PFSK-1 (cell line): Measurements from ENCODE around the gene CFAP73.

Source experiments
- FOXP2 ChIP-seq: optimal IDR thresholded peaks from 2 replicates; pipeline ENCODE3; 2011; ENCODE audit warnings: borderline replicate concordance, control low read depth, inconsistent platforms; ENCODE audit not compliant: insufficient read depth; ENCODE audit errors: extremely low read length, extremely low read depth
- POLR2AphosphoS5 ChIP-seq: IDR thresholded peaks from 2 replicates; pipeline ENCODE4 v1.6.1; 2012; ENCODE audit warnings: low read depth, mild to moderate bottlenecking, control low read depth, low read length, moderate library complexity
- REST ChIP-seq, 2 experiments: IDR thresholded peaks; 2 replicates each; pipeline versions ENCODE4 v1.6.1 to v1.8.0; 2011 to 2012; ENCODE audit warnings: low read depth in 2 of 2, low read length in 2 of 2, control low read depth in 1 of 2, inconsistent platforms in 1 of 2, mild to moderate bottlenecking in 1 of 2, moderate library complexity in 1 of 2; ENCODE audit not compliant: insufficient read depth in 1 of 2
- SIN3A ChIP-seq: IDR thresholded peaks from 2 replicates; pipeline ENCODE4 v1.6.1; 2012; ENCODE audit warnings: mild to moderate bottlenecking, low read length, moderate library complexity, borderline replicate concordance; ENCODE audit not compliant: insufficient read depth
- TAF1 ChIP-seq: IDR thresholded peaks from 2 replicates; pipeline ENCODE4 v1.6.1; 2012; ENCODE audit warnings: low read length, control low read depth, borderline replicate concordance; ENCODE audit not compliant: insufficient read depth

CFAP73 gene

GRCh38 chr12:113208041-113208934, 58.8 kb downstream of the CFAP73 start:
- TF ChIP-seq REST (IDR thresholded peaks at IDR 0.05; ENCODE audit: insufficient read depth in 1 of 2, low read depth in 2 of 2, low read length in 2 of 2) (no peak), TAF1 (no peak), SIN3A (no peak), FOXP2 (no peak), POLR2AphosphoS5 (no peak)
